H9 (cell line): Measurements from ENCODE around the gene OCLN. TPM values are rescaled to one million over a fixed set of nuclear protein-coding genes. Genes with fewer than 3 reads are reported as not detected.
A peak's percentile ranks its signal among the peaks of the same experiment; 100 is the strongest.
"Not testable (repeated sequence)": the region's sequence is repeated elsewhere in the genome, so short reads cannot be mapped to it uniquely, and the experiment has no call there.

Experiments used
- DNase-seq: peaks from one replicate; pipeline ENCODE4 v3.0.0-alpha.2; 2017
- H2AFZ ChIP-seq: one replicate; pipeline ENCODE4 v1.6.1; 2013; ENCODE audit warnings: mild to moderate bottlenecking, low read length, control low read depth, moderate library complexity
- H2AK5ac ChIP-seq: 2 replicates; pipeline ENCODE4 v1.6.1; 2013; ENCODE audit warnings: low read length, control low read depth, mixed read lengths; ENCODE audit not compliant: insufficient read length
- H2BK120ac ChIP-seq: one replicate; pipeline ENCODE4 v1.6.1; 2013; ENCODE audit warnings: low read depth, mild to moderate bottlenecking, low read length, control low read depth, inconsistent platforms; ENCODE audit not compliant: poor library complexity, severe bottlenecking
- H2BK12ac ChIP-seq: 2 replicates; pipeline ENCODE4 v1.6.1; 2013; ENCODE audit warnings: low read length, control low read depth, mixed read lengths, low read depth; ENCODE audit not compliant: insufficient read length
- H2BK15ac ChIP-seq: 2 replicates; pipeline ENCODE4 v1.6.1; 2013; ENCODE audit warnings: low read depth, low read length, control low read depth
- H2BK20ac ChIP-seq: one replicate; pipeline ENCODE4 v1.6.1; 2013; ENCODE audit warnings: low read depth, mild to moderate bottlenecking, low read length, control low read depth, inconsistent platforms; ENCODE audit not compliant: poor library complexity, severe bottlenecking
- H2BK5ac ChIP-seq: 2 replicates; pipeline ENCODE4 v1.6.1; 2013; ENCODE audit warnings: low read length, control low read depth, mixed read lengths; ENCODE audit not compliant: insufficient read length
- H3K14ac ChIP-seq: 2 replicates; pipeline ENCODE4 v1.6.1; 2013; ENCODE audit warnings: low read length, control low read depth; ENCODE audit not compliant: insufficient read depth
- H3K18ac ChIP-seq: 2 replicates; pipeline ENCODE4 v1.6.1; 2013; ENCODE audit warnings: low read depth, mild to moderate bottlenecking, mixed read lengths, low read length, control low read depth; ENCODE audit not compliant: insufficient read length
- H3K23ac ChIP-seq: 2 replicates; pipeline ENCODE4 v1.6.1; 2013; ENCODE audit warnings: low read length, control low read depth, mixed read lengths, low read depth; ENCODE audit not compliant: insufficient read length
- H3K23me2 ChIP-seq: 2 replicates; pipeline ENCODE4 v1.6.1; 2013; ENCODE audit warnings: low read depth, mild to moderate bottlenecking, mixed read lengths, low read length, control low read depth; ENCODE audit not compliant: insufficient read length, poor library complexity, severe bottlenecking
- H3K27ac ChIP-seq: 2 replicates; pipeline ENCODE4 v1.5.1; 2013; ENCODE audit warnings: low read length, control low read depth, mixed read lengths, low read depth; ENCODE audit not compliant: insufficient read length
- H3K27me3 ChIP-seq: 2 replicates; pipeline ENCODE4 v1.6.1; 2013; ENCODE audit warnings: low read length, control low read depth, inconsistent platforms; ENCODE audit not compliant: insufficient read depth
- H3K4ac ChIP-seq: 2 replicates; pipeline ENCODE4 v1.6.1; 2013; ENCODE audit warnings: low read depth, mild to moderate bottlenecking, control low read depth, inconsistent platforms, low read length, moderate library complexity
- H3K4me1 ChIP-seq: 2 replicates; pipeline ENCODE4 v1.6.1; 2013; ENCODE audit warnings: low read length, control low read depth, inconsistent platforms; ENCODE audit not compliant: insufficient read depth
- H3K4me2 ChIP-seq: 2 replicates; pipeline ENCODE4 v1.6.1; 2013; ENCODE audit warnings: low read length, control low read depth, mixed read lengths; ENCODE audit not compliant: insufficient read length, insufficient read depth
- H3K56ac ChIP-seq: 2 replicates; pipeline ENCODE4 v1.6.1; 2013; ENCODE audit warnings: low read depth, mild to moderate bottlenecking, mixed read lengths, low read length, control low read depth; ENCODE audit not compliant: insufficient read length
- H3K79me1 ChIP-seq: 2 replicates; pipeline ENCODE4 v1.6.1; 2013; ENCODE audit warnings: low read depth, mild to moderate bottlenecking, moderate library complexity, low read length, control low read depth, inconsistent platforms; ENCODE audit not compliant: insufficient read depth, poor library complexity, severe bottlenecking
- H3K79me2 ChIP-seq: 2 replicates; pipeline ENCODE4 v1.6.1; 2013; ENCODE audit warnings: low read length, control low read depth, inconsistent platforms; ENCODE audit not compliant: insufficient read depth
- H3K9ac ChIP-seq: 2 replicates; pipeline ENCODE4 v1.6.1; 2013; ENCODE audit warnings: low read length, control low read depth, mixed read lengths; ENCODE audit not compliant: insufficient read length; ENCODE audit errors: extremely low read depth
- H3K9me3 ChIP-seq: one replicate; pipeline ENCODE4 v1.6.1; 2013; ENCODE audit warnings: low read depth, low read length, inconsistent platforms; ENCODE audit not compliant: control insufficient read depth
- H3T11ph ChIP-seq: one replicate; pipeline ENCODE4 v1.6.1; 2013; ENCODE audit warnings: mild to moderate bottlenecking, low read length, control low read depth, inconsistent platforms
- H4K20me1 ChIP-seq: one replicate; pipeline ENCODE4 v1.6.1; 2013; ENCODE audit not compliant: control insufficient read depth, insufficient read length, insufficient read depth
- H4K5ac ChIP-seq: 2 replicates; pipeline ENCODE4 v1.6.1; 2013; ENCODE audit warnings: low read depth, mild to moderate bottlenecking, mixed read lengths, low read length, control low read depth; ENCODE audit not compliant: insufficient read length
- H4K8ac ChIP-seq: replicated peaks from 2 replicates; pipeline ENCODE4 v1.6.1; 2013; ENCODE audit warnings: low read length, control low read depth, mixed read lengths, low read depth; ENCODE audit not compliant: insufficient read length
- H4K91ac ChIP-seq: 2 replicates; pipeline ENCODE4 v1.6.1; 2013; ENCODE audit warnings: low read depth, mild to moderate bottlenecking, moderate library complexity, mixed read lengths, low read length, control low read depth; ENCODE audit not compliant: insufficient read length
- H3K27ac Mint-ChIP-seq, 3 experiments: 2 replicates in 2 of 3; 3 replicates in 1 of 3; pipeline ENCODE4 v1.8.0; 2020 to 2021; ENCODE audit warnings: mixed read lengths in 3 of 3, mild to moderate bottlenecking in 1 of 3, moderate library complexity in 1 of 3
- H3K27me3 Mint-ChIP-seq: 2 replicates; pipeline ENCODE4 v1.8.0; 2021; ENCODE audit warnings: low read depth, mild to moderate bottlenecking, moderate library complexity, mixed read lengths
- H3K36me3 Mint-ChIP-seq, 3 experiments: 2 replicates in 2 of 3; 3 replicates in 1 of 3; pipeline ENCODE4 v1.8.0; 2020 to 2021; ENCODE audit warnings: low read depth in 3 of 3, mixed read lengths in 3 of 3; ENCODE audit not compliant: insufficient read depth in 1 of 3
- H3K4me1 Mint-ChIP-seq, 2 experiments: 2 replicates each; pipeline ENCODE4 v1.8.0; 2020; ENCODE audit warnings: mixed read lengths in 2 of 2
- H3K4me3 Mint-ChIP-seq, 2 experiments: 2 replicates in 1 of 2; 3 replicates in 1 of 2; pipeline ENCODE4 v1.8.0; 2020 to 2021; ENCODE audit warnings: mild to moderate bottlenecking in 2 of 2, mixed read lengths in 2 of 2, moderate library complexity in 1 of 2
- H3K9me3 Mint-ChIP-seq, 2 experiments: 2 replicates in 1 of 2; 3 replicates in 1 of 2; pipeline ENCODE4 v1.8.0; 2020; ENCODE audit warnings: mild to moderate bottlenecking in 2 of 2, mixed read lengths in 2 of 2, moderate library complexity in 1 of 2
- CTCF ChIP-seq: fragments of 200-600 bp; sonication (generic); conservative IDR thresholded peaks from 3 replicates; pipeline ENCODE4 v1.8.0; 2021; ENCODE audit warnings: antibody characterized with exemption, mild to moderate bottlenecking
- WGBS: extraction: QIAGEN DNeasy Blood & Tissue Kit; methylation state at CpG from one replicate; pipeline ENCODE4 v1.1.7; 2013; ENCODE audit warnings: missing lambda C conversion rate, low lambda C conversion rate, mixed read lengths; ENCODE audit not compliant: insufficient read length; ENCODE audit errors: extremely low coverage; 5-methylcytosine and 5-hydroxymethylcytosine counted together
- total RNA-seq: library from RNA; stranded (reverse); gene quantifications from 2 replicates; pipeline ENCODE4 v1.2.1, GENCODE V29; 2021

Gene OCLN
- total RNA-seq, 1 experiment from 2014 or later, result 109 TPM

- H3K18ac ChIP-seq, result no peak overlapping the region
- no peak overlapping the region for H3K56ac ChIP-seq
- no peak for DNase-seq
- no peaks in the 10 kb centered on the region for H3K79me2 ChIP-seq
- Mint-ChIP-seq H3K36me3 (no peaks in the 10 kb centered on the region), H3K4me3 (no peak overlapping the region), H3K27me3 (no peaks in the 10 kb centered on the region; the same call in 1 of the 2 replicates), H3K9me3 (no peaks in the 10 kb centered on the region), H3K4me1 (peaks cover 7 to 8% of the 10 kb centered on the region in 2 experiments), H3K27ac (peak overlapping the region in 1 of 3 experiments; percentile 80; a peak in 2 of 7 replicates)
- no peak overlapping the region for H3K23ac ChIP-seq
- no peaks in the 10 kb centered on the region for H4K20me1 ChIP-seq
- no peaks in the 10 kb centered on the region for H3K27me3 ChIP-seq
- no peak overlapping the region for H4K8ac ChIP-seq
- no peak overlapping the region for H3K4ac ChIP-seq
- H3K27ac ChIP-seq, result no peak overlapping the region
- no peak overlapping the region for H2BK20ac ChIP-seq
- H3K4me1 ChIP-seq, result no peaks in the 10 kb centered on the region
- no peak overlapping the region for H3K4me2 ChIP-seq
- H4K5ac ChIP-seq, result no peak overlapping the region
- H2BK120ac ChIP-seq, result no peak overlapping the region
- no peak overlapping the region for H2BK15ac ChIP-seq
- H2AFZ ChIP-seq, result no peak overlapping the region
- no peak overlapping the region for H3K9ac ChIP-seq
- H3T11ph ChIP-seq, result no peak overlapping the region
- H3K14ac ChIP-seq, result no peak overlapping the region
- no peak for TF ChIP-seq CTCF
- no peak overlapping the region for H2AK5ac ChIP-seq
- H4K91ac ChIP-seq, result no peak overlapping the region
- no peak overlapping the region for H2BK5ac ChIP-seq
- H3K9me3 ChIP-seq, result no peaks in the 10 kb centered on the region
- no CpG with 5 or more reads among the region's 8 CpGs for WGBS
- no peaks in the 10 kb centered on the region for H3K79me1 ChIP-seq
- no peaks in the 10 kb centered on the region for H3K23me2 ChIP-seq
- H2BK12ac ChIP-seq, result no peak overlapping the region
These were observed 37.9 kb upstream of the OCLN start for GRCh38 chr5:69454460-69455249.

- H4K91ac ChIP-seq, H2BK20ac ChIP-seq, H3K9me3 ChIP-seq, H3K27me3 ChIP-seq, H3K4me2 ChIP-seq, H3K9ac ChIP-seq, H3K27me3 Mint-ChIP-seq, H2BK5ac ChIP-seq, H3K27ac Mint-ChIP-seq, H3K18ac ChIP-seq, H2BK120ac ChIP-seq, H2BK15ac ChIP-seq, H3K27ac ChIP-seq, H3K4me3 Mint-ChIP-seq, H3K23me2 ChIP-seq, H2BK12ac ChIP-seq, H4K8ac ChIP-seq, H3K23ac ChIP-seq, H4K20me1 ChIP-seq, H3K56ac ChIP-seq, H3K4ac ChIP-seq, H4K5ac ChIP-seq, H2AFZ ChIP-seq, H3K9me3 Mint-ChIP-seq, H2AK5ac ChIP-seq, DNase-seq, H3K79me2 ChIP-seq, H3K79me1 ChIP-seq, H3T11ph ChIP-seq, H3K36me3 Mint-ChIP-seq, H3K4me1 Mint-ChIP-seq, H3K4me1 ChIP-seq, H3K14ac ChIP-seq: not testable (repeated sequence)
- WGBS, result no CpG with 5 or more reads among the region's 7 CpGs
These were observed 37.1 kb upstream of the OCLN start for GRCh38 chr5:69455428-69455988.
